Calu3 (cell line): ENCODE measurements around the gene CUL9. TPM values are rescaled to one million over a fixed set of nuclear protein-coding genes. Genes with fewer than 3 reads are reported as not detected.

Experiments
- BruUV-seq: library from RNA; stranded (reverse); fragments of 400-500 nt; replicated peaks from 2 replicates; lab custom pipeline; 2021; lab: Mats Ljungman, UMichigan
- CTCF ChIA-PET: fragments of 300-600 bp; sonication (Branson Sonifier 250); formaldehyde crosslinking; loops from one replicate; lab custom pipeline; 2022; ENCODE audit warnings: antibody characterized with exemption; lab: Charles Lee
- DNase-seq: peaks from one replicate; pipeline ENCODE4 v3.0.0; 2022
- H3K27ac Mint-ChIP-seq: one replicate; pipeline ENCODE4 v1.8.0; 2022; ENCODE audit warnings: mixed read lengths; ENCODE audit not compliant: unreplicated experiment
- H3K27me3 Mint-ChIP-seq: one replicate; pipeline ENCODE4 v1.8.0; 2022; ENCODE audit warnings: mixed read lengths; ENCODE audit not compliant: unreplicated experiment
- H3K36me3 Mint-ChIP-seq: one replicate; pipeline ENCODE4 v1.8.0; 2022; ENCODE audit warnings: mild to moderate bottlenecking, moderate library complexity, mixed read lengths; ENCODE audit not compliant: insufficient read depth, unreplicated experiment
- H3K4me1 Mint-ChIP-seq: one replicate; pipeline ENCODE4 v1.8.0; 2022; ENCODE audit warnings: mild to moderate bottlenecking, low read depth, mixed read lengths; ENCODE audit not compliant: unreplicated experiment
- H3K4me3 Mint-ChIP-seq: one replicate; pipeline ENCODE4 v1.8.0; 2022; ENCODE audit warnings: mild to moderate bottlenecking, low read depth, moderate library complexity, mixed read lengths; ENCODE audit not compliant: unreplicated experiment
- H3K9me3 Mint-ChIP-seq: one replicate; pipeline ENCODE4 v1.8.0; 2022; ENCODE audit warnings: low read depth, mixed read lengths; ENCODE audit not compliant: unreplicated experiment
- intact Hi-C: fragments of 100-400 bp; cut with micrococcal nuclease; formaldehyde crosslinking; loops from one replicate; pipeline ENCODE4 v1.10.0; 2022; ENCODE audit not compliant: unreplicated experiment
- total RNA-seq: library from RNA; stranded (reverse); gene quantifications from 2 replicates; pipeline ENCODE4 v1.2.3, GENCODE V29; 2022
- TF ChIP-seq, protein P1 (sequence below): fragments of 200-600 bp; IDR thresholded peaks from one replicate; pipeline ENCODE4 v1.8.0; 2022; ENCODE audit warnings: antibody characterized with exemption; ENCODE audit not compliant: unreplicated experiment

Gene CUL9
- total RNA-seq, 1 experiment from 2014 or later, result 73.1 TPM

DNA sequence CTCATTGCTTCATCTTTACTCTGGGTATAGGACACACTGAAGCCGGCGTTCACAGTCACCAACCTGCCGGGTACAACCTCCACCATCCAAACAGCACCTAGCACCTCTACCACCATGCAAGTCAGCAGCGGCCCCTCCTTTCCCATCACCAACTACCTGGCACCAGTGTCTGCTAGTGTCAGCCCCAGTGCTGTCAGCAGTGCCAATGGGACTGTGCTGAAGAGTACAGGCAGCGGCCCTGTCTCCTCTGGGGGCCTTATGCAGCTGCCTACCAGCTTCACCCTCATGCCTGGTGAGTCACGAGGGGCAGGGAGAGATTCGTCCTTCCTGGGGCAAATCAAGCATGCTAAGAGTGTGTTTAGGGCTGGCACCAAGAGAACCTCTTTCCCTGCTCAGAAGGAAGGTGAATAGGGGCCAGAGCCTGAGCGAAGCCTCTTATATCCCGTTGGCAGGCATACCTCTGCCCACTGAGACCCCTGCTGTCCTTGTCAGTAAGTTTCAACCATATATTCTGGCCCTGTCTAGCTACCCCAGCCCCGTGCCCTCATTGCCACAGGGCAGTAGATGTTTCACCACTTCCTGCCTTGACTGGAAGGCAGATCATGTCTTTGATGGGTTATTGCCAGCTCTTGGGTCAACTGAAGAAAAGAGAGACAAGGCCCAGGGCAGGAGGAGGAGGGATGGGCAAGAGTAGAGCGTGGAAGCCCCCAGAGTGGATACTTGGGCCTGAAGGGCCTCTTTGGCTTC lies 6.1 kb upstream of the CUL9 start:
- H3K9me3 Mint-ChIP-seq, result no peaks in the 10 kb centered on the region
- BruUV-seq, result no TSS peak
- no peak overlapping the region for H3K4me3 Mint-ChIP-seq
- DNase-seq, result no peak
- H3K4me1 Mint-ChIP-seq, result peaks cover 31% of the 10 kb centered on the region
- CTCF ChIA-PET, result no interaction called here
- H3K27me3 Mint-ChIP-seq, result no peaks in the 10 kb centered on the region
- intact Hi-C loops, result no loop called here
- H3K27ac Mint-ChIP-seq, result peak overlapping the region; percentile 63
- H3K36me3 Mint-ChIP-seq, result peaks cover 78% of the 10 kb centered on the region
- TF ChIP-seq, protein P1, sequence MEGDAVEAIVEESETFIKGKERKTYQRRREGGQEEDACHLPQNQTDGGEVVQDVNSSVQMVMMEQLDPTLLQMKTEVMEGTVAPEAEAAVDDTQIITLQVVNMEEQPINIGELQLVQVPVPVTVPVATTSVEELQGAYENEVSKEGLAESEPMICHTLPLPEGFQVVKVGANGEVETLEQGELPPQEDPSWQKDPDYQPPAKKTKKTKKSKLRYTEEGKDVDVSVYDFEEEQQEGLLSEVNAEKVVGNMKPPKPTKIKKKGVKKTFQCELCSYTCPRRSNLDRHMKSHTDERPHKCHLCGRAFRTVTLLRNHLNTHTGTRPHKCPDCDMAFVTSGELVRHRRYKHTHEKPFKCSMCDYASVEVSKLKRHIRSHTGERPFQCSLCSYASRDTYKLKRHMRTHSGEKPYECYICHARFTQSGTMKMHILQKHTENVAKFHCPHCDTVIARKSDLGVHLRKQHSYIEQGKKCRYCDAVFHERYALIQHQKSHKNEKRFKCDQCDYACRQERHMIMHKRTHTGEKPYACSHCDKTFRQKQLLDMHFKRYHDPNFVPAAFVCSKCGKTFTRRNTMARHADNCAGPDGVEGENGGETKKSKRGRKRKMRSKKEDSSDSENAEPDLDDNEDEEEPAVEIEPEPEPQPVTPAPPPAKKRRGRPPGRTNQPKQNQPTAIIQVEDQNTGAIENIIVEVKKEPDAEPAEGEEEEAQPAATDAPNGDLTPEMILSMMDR, result no peak

DNA sequence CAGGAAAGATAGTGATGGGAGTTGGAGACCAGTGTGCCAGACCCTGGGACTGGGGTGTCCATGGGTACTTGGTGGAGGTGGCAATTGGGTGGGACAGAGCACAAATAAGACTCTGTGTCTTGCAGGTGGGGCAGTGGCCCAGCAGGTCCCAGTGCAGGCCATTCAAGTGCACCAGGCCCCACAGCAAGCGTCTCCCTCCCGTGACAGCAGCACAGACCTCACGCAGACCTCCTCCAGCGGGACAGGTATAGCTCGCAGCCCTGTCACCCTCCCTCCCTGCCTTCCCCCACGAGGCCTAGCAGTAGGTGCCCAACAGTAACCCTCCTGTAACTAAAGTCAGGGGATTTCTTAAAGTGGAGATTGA lies 5.6 kb upstream of the CUL9 start:
- H3K36me3 Mint-ChIP-seq, result peaks cover 78% of the 10 kb centered on the region

DNA sequence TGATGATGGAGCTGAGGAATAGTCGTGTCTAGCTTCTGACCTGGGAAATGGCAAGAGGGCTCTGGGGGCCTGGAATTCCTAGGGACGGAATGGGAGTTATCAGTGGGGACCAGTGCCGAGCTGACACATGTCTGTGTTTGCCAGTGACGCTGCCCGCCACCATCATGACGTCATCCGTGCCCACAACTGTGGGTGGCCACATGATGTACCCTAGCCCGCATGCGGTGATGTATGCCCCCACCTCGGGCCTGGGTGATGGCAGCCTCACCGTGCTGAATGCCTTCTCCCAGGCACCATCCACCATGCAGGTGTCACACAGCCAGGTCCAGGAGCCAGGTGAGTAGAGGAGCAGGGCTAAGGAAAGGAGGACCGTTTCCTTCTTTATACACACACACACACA lies 3.8 kb upstream of the CUL9 start:
- Mint-ChIP-seq H3K4me1 (peaks cover 41% of the 10 kb centered on the region), H3K4me3 (no peak overlapping the region), H3K27ac (no peak overlapping the region), H3K27me3 (no peaks in the 10 kb centered on the region), H3K36me3 (peaks cover 76% of the 10 kb centered on the region), H3K9me3 (no peaks in the 10 kb centered on the region)
- TF ChIP-seq, protein P1, result no peak
- no TSS peak for BruUV-seq
- no peak for DNase-seq
- CTCF ChIA-PET, result interaction anchor here (0.7 kb wide), 1 partner anchor 720 kb away, joined by 4 read pairs; no protein-coding TSS in a partner anchor
- intact Hi-C loops, result no loop called here

More for the DNA sequence above, 5.6 kb upstream of the CUL9 start:
- intact Hi-C loops, result no loop called here
- H3K4me3 Mint-ChIP-seq, result no peak overlapping the region
- no peaks in the 10 kb centered on the region for H3K27me3 Mint-ChIP-seq
- H3K27ac Mint-ChIP-seq, result peak overlapping the region; percentile 63
- TF ChIP-seq, protein P1, result no peak
- BruUV-seq, result no TSS peak
- peaks cover 36% of the 10 kb centered on the region for H3K4me1 Mint-ChIP-seq
- CTCF ChIA-PET, result interaction anchor here (0.7 to 0.9 kb wide), 2 partner anchors 158 to 322 kb away, joined by 4 read pairs; no protein-coding TSS in a partner anchor
- H3K9me3 Mint-ChIP-seq, result no peaks in the 10 kb centered on the region
- DNase-seq, result no peak

DNA sequence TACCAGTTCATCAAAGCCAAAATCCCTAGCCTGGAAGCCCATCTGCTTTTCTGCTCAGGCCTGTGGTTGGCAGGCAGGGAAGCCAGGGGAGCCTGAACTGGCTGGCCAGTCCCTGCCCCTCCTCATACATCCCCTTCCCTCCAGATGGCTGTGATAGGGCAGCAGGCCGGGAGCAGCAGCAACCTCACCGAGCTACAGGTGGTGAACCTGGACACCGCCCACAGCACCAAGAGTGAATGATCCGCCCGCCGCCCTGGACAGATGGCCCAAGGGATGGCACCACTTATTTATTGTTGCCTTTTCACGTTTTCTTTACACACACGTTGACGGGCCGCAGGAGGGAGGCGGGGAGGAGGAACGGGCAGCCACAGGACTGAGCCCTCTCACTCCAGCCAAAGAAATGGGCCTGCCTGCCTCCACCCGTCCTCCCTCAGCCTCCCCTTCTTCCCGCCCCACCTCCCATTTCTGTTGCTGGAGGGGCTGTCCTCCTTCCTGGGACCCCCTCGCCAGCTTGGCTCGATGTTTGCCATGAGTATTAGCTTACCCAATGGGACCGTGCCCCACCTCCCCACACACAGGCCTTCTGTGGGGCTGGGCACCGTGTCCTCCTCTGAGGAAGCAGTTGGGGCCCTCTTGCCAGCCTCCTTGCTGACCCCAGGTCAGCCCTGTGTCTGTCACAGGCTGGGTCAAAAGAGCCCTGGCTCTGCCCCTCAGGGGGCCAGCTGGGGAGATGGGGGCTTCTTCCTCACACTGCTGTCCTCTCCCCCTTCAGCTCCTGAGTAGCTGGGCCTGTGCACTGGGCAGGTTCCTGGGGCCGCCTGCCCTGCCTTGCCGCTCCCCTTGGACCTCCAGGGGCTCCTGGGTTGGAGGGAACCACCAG lies 2.8 kb upstream of the CUL9 start:
- H3K27me3 Mint-ChIP-seq, result no peaks in the 10 kb centered on the region
- TF ChIP-seq, protein P1, result no peak

More for the DNA sequence above, 2.8 kb upstream of the CUL9 start:
- no peak for DNase-seq
- Mint-ChIP-seq H3K4me3 (no peak overlapping the region), H3K9me3 (no peaks in the 10 kb centered on the region), H3K27ac (no peak overlapping the region), H3K36me3 (peaks cover 67% of the 10 kb centered on the region), H3K4me1 (peaks cover 41% of the 10 kb centered on the region)
- intact Hi-C loops, result no loop called here
- CTCF ChIA-PET, result no interaction called here
- BruUV-seq, result no TSS peak
